ENCODE results near the gene B4GALNT2. TPM values are rescaled to one million over a fixed set of nuclear protein-coding genes. Genes with fewer than 3 reads are reported as not detected.

The B4GALNT2 gene
- polyA plus RNA-seq, 1 donor from 2014 or later, result not detected

GRCh38 chr17:49218941-49219913, 86.7 kb downstream of the B4GALNT2 start:
- no peak overlapping the region for H3K4me2 ChIP-seq (ENCODE audit: low read length)
- no peaks in the 10 kb centered on the region for H3K9me2 ChIP-seq (ENCODE audit: insufficient read depth, low read length)
- H4K20me1 ChIP-seq (ENCODE audit: insufficient read depth), result no peaks in the 10 kb centered on the region
- H2AFZ ChIP-seq (ENCODE audit: low read depth, low read length), result no peak overlapping the region
- H3K27me3 ChIP-seq (ENCODE audit: insufficient read depth, low read depth, low read length), result peaks cover 26% of the 10 kb centered on the region
- H3K9ac ChIP-seq (ENCODE audit: low read length), result no peak overlapping the region
- TF ChIP-seq TAF1 (IDR thresholded peaks at IDR 0.05; ENCODE audit: low read depth) (no peak), EP300 (conservative IDR thresholded peaks at IDR 0.05; ENCODE audit: poor library complexity, severe bottlenecking) (no peak), EZH2 (IDR thresholded peaks at IDR 0.05; ENCODE audit: borderline replicate concordance, insufficient read depth, low read length, poor library complexity, severe bottlenecking) (no peak), CTCF (IDR thresholded peaks at IDR 0.05; ENCODE audit: poor library complexity, severe bottlenecking) (no peak), RAD21 (conservative IDR thresholded peaks at IDR 0.05) (no peak), REST (IDR thresholded peaks at IDR 0.05; ENCODE audit: borderline replicate concordance) (no peak), MXI1 (conservative IDR thresholded peaks at IDR 0.05; ENCODE audit: poor library complexity, severe bottlenecking) (no peak)
- no peaks in the 10 kb centered on the region for H3F3A ChIP-seq (ENCODE audit: insufficient read depth, low read length, poor library complexity, severe bottlenecking)
- H3K27ac ChIP-seq (ENCODE audit: low read length), result no peak overlapping the region
- no peaks in the 10 kb centered on the region for H3K9me3 ChIP-seq (ENCODE audit: low read length)
- no peaks in the 10 kb centered on the region for H3K79me2 ChIP-seq (replicated peaks; ENCODE audit: insufficient read depth, low read length)
- H3K4me3 ChIP-seq (ENCODE audit: low read length), result no peak overlapping the region
- no peaks in the 10 kb centered on the region for H3K36me3 ChIP-seq (ENCODE audit: insufficient read depth, low read length)

GRCh38 chr17:49219987-49220386, 87.4 kb downstream of the B4GALNT2 start:
- H3K27me3 ChIP-seq (ENCODE audit: insufficient read depth, low read depth, low read length), result peaks cover 33% of the 10 kb centered on the region
- no peak overlapping the region for H3K27ac ChIP-seq (ENCODE audit: low read length)
- no peaks in the 10 kb centered on the region for H3K9me2 ChIP-seq (ENCODE audit: insufficient read depth, low read length)
- TF ChIP-seq REST (IDR thresholded peaks at IDR 0.05; ENCODE audit: borderline replicate concordance) (no peak), TAF1 (IDR thresholded peaks at IDR 0.05; ENCODE audit: low read depth) (no peak), EZH2 (IDR thresholded peaks at IDR 0.05; ENCODE audit: borderline replicate concordance, insufficient read depth, low read length, poor library complexity, severe bottlenecking) (no peak), POLR2AphosphoS5 (IDR thresholded peaks at IDR 0.05) (no peak), MXI1 (conservative IDR thresholded peaks at IDR 0.05; ENCODE audit: poor library complexity, severe bottlenecking) (no peak), RAD21 (conservative IDR thresholded peaks at IDR 0.05) (no peak), SMC3 (conservative IDR thresholded peaks at IDR 0.05; ENCODE audit: poor library complexity) (no peak), EP300 (conservative IDR thresholded peaks at IDR 0.05; ENCODE audit: poor library complexity, severe bottlenecking) (no peak), CTCF (IDR thresholded peaks at IDR 0.05; ENCODE audit: poor library complexity, severe bottlenecking) (no peak)
- H3K9me3 ChIP-seq (ENCODE audit: low read length), result no peaks in the 10 kb centered on the region
- no peak overlapping the region for H2AFZ ChIP-seq (ENCODE audit: low read depth, low read length)
- H3F3A ChIP-seq (ENCODE audit: insufficient read depth, low read length, poor library complexity, severe bottlenecking), result no peaks in the 10 kb centered on the region
- H3K4me2 ChIP-seq (ENCODE audit: low read length), result no peak overlapping the region
- H4K20me1 ChIP-seq (ENCODE audit: insufficient read depth), result no peaks in the 10 kb centered on the region
- H3K36me3 ChIP-seq (ENCODE audit: insufficient read depth, low read length), result no peaks in the 10 kb centered on the region
- H3K4me3 ChIP-seq (ENCODE audit: low read length), result no peak overlapping the region
- no peaks in the 10 kb centered on the region for H3K79me2 ChIP-seq (replicated peaks; ENCODE audit: insufficient read depth, low read length)
- H3K9ac ChIP-seq (ENCODE audit: low read length), result no peak overlapping the region
